H1 (cell line): ENCODE measurements around the gene IFNA7. TPM values are rescaled to one million over a fixed set of nuclear protein-coding genes. Genes with fewer than 3 reads are reported as not detected.

Experiments
- CTCF ChIA-PET: fragments of 300-600 bp; sonication (Branson Sonifier 250); formaldehyde crosslinking; loops from one replicate; lab custom pipeline; 2021; ENCODE audit not compliant: partially characterized antibody; lab: Charles Lee
- POLR2A ChIA-PET: fragments of 300-600 bp; sonication (Branson Sonifier 250); formaldehyde crosslinking; loops from one replicate; lab custom pipeline; 2021; ENCODE audit warnings: inconsistent platforms; ENCODE audit not compliant: partially characterized antibody; lab: Charles Lee
- DNase-seq, 2 experiments: peaks; one replicate each; pipeline versions ENCODE4 v3.0.0 to v3.0.0-alpha.2; 2010 to 2022; ENCODE audit warnings: low spot score in 2 of 2, low read depth in 1 of 2, mixed read lengths in 1 of 2
- FAIRE-seq: peaks from 2 replicates; lab custom pipeline; 2011; peaks lifted over from hg19 to GRCh38; lab: Jason Lieb, UNC
- H2AFZ ChIP-seq: 2 replicates; pipeline ENCODE4 v1.8.1; 2012; ENCODE audit warnings: low read length, inconsistent platforms
- H2AK5ac ChIP-seq: 2 replicates; pipeline ENCODE4 v1.6.1; 2013; ENCODE audit warnings: low read depth, low read length
- H2BK120ac ChIP-seq: replicated peaks from 2 replicates; pipeline ENCODE3; 2013; ENCODE audit warnings: low read depth, low read length, inconsistent platforms
- H2BK12ac ChIP-seq: 2 replicates; pipeline ENCODE4 v1.6.1; 2013; ENCODE audit warnings: low read depth, low read length
- H2BK15ac ChIP-seq: 2 replicates; pipeline ENCODE4 v1.6.1; 2013; ENCODE audit warnings: low read length
- H2BK20ac ChIP-seq: 2 replicates; pipeline ENCODE4 v1.6.1; 2013; ENCODE audit warnings: low read length
- H2BK5ac ChIP-seq: 2 replicates; pipeline ENCODE4 v1.6.1; 2013; ENCODE audit warnings: low read depth, low read length
- H3K14ac ChIP-seq: 2 replicates; pipeline ENCODE4 v1.6.1; 2013; ENCODE audit warnings: inconsistent platforms; ENCODE audit not compliant: insufficient read length
- H3K18ac ChIP-seq: 2 replicates; pipeline ENCODE4 v1.6.1; 2013; ENCODE audit warnings: low read length; ENCODE audit errors: extremely low read depth
- H3K23ac ChIP-seq: 2 replicates; pipeline ENCODE4 v1.6.1; 2013; ENCODE audit warnings: inconsistent platforms; ENCODE audit not compliant: insufficient read length
- H3K23me2 ChIP-seq: 2 replicates; pipeline ENCODE4 v1.6.1; 2013; ENCODE audit warnings: low read depth, low read length
- H3K27ac ChIP-seq: 2 replicates; pipeline ENCODE4 v1.6.1; 2011; ENCODE audit warnings: low read depth, low read length, inconsistent platforms
- H3K27me3 ChIP-seq, 4 experiments: replicated peaks in 1 of 4; 1 replicate in 1 of 4; 2 replicates in 3 of 4; pipeline versions ENCODE4 v1.6.1 to v1.8.1; 2011 to 2013; ENCODE audit warnings: low read length in 3 of 4, mild to moderate bottlenecking in 3 of 4, inconsistent platforms in 2 of 4, mixed read lengths in 2 of 4, moderate library complexity in 1 of 4; ENCODE audit not compliant: control insufficient read depth in 3 of 4, insufficient read depth in 3 of 4; ENCODE audit errors: extremely low read depth in 1 of 4
- H3K36me3 ChIP-seq, 4 experiments: 2 replicates each; pipeline versions ENCODE4 v1.6.1 to v1.8.1; 2011 to 2013; ENCODE audit warnings: mild to moderate bottlenecking in 4 of 4, low read length in 3 of 4, moderate library complexity in 2 of 4, control low read depth in 1 of 4, inconsistent platforms in 1 of 4; ENCODE audit not compliant: insufficient read depth in 4 of 4, control insufficient read depth in 2 of 4
- H3K4ac ChIP-seq: replicated peaks from 2 replicates; pipeline ENCODE3; 2013; ENCODE audit warnings: low read length, low read depth, mixed read lengths, inconsistent platforms; ENCODE audit not compliant: insufficient read length
- H3K4me1 ChIP-seq, 4 experiments: replicated peaks in 1 of 4; 1 replicate in 1 of 4; 2 replicates in 3 of 4; pipeline versions ENCODE4 v1.6.1 to v1.8.1; 2011 to 2013; ENCODE audit warnings: low read length in 3 of 4, inconsistent platforms in 2 of 4, mixed read lengths in 1 of 4; ENCODE audit not compliant: insufficient read depth in 4 of 4, control insufficient read depth in 3 of 4
- H3K4me2 ChIP-seq, 2 experiments: 2 replicates each; pipeline versions ENCODE4 v1.6.1 to v1.8.1; 2011 to 2013; ENCODE audit warnings: low read depth in 2 of 2, low read length in 2 of 2, control low read depth in 1 of 2, inconsistent platforms in 1 of 2, mild to moderate bottlenecking in 1 of 2; ENCODE audit not compliant: insufficient read depth in 1 of 2
- H3K4me3 ChIP-seq, 4 experiments: fragments of 200-600, 300-600 bp in 1 of 4; sonication (generic), shearing (Covaris generic), sonication (Bioruptor Twin) in 1 of 4; 2 replicates each; pipeline versions ENCODE4 v1.5.1 to v1.8.1; 2011 to 2016; ENCODE audit warnings: low read length in 4 of 4, low read depth in 3 of 4, control low read depth in 2 of 4, inconsistent platforms in 2 of 4, mild to moderate bottlenecking in 2 of 4, mixed read lengths in 1 of 4, moderate library complexity in 1 of 4; ENCODE audit not compliant: insufficient read depth in 2 of 4; ENCODE audit errors: extremely low read depth in 1 of 4
- H3K56ac ChIP-seq: replicated peaks from 2 replicates; pipeline ENCODE3; 2013; ENCODE audit warnings: low read depth, mild to moderate bottlenecking, mixed read lengths, low read length, inconsistent platforms; ENCODE audit not compliant: insufficient read length
- H3K79me1 ChIP-seq: 2 replicates; pipeline ENCODE4 v1.6.1; 2013; ENCODE audit warnings: low read depth, low read length, control low read depth
- H3K79me2 ChIP-seq, 2 experiments: 2 replicates each; pipeline versions ENCODE4 v1.6.1 to v1.8.1; 2012 to 2013; ENCODE audit warnings: low read length in 2 of 2, mild to moderate bottlenecking in 2 of 2, inconsistent platforms in 1 of 2; ENCODE audit not compliant: insufficient read depth in 2 of 2, control insufficient read depth in 1 of 2
- H3K9ac ChIP-seq, 4 experiments: replicated peaks in 1 of 4; 1 replicate in 1 of 4; 2 replicates in 3 of 4; pipeline versions ENCODE4 v1.6.1 to v1.8.1; 2011 to 2013; ENCODE audit warnings: low read depth in 3 of 4, low read length in 3 of 4, control low read depth in 2 of 4, mild to moderate bottlenecking in 2 of 4, moderate library complexity in 2 of 4, inconsistent platforms in 1 of 4; ENCODE audit errors: extremely low read depth in 1 of 4
- H3K9me3 ChIP-seq, 2 experiments: 2 replicates each; pipeline versions ENCODE4 v1.6.1 to v1.8.1; 2012 to 2013; ENCODE audit warnings: mild to moderate bottlenecking in 2 of 2, moderate library complexity in 2 of 2, control low read depth in 1 of 2, inconsistent platforms in 1 of 2, low read depth in 1 of 2, low read length in 1 of 2, mixed read lengths in 1 of 2; ENCODE audit not compliant: insufficient read depth in 2 of 2
- H4K20me1 ChIP-seq, 2 experiments: replicated peaks in 1 of 2; 2 replicates each; pipeline versions ENCODE3 to v1.8.1; 2011 to 2013; ENCODE audit warnings: inconsistent platforms in 2 of 2, low read length in 2 of 2, mild to moderate bottlenecking in 1 of 2; ENCODE audit not compliant: insufficient read depth in 2 of 2, control insufficient read depth in 1 of 2
- H4K5ac ChIP-seq: 2 replicates; pipeline ENCODE4 v1.6.1; 2013; ENCODE audit warnings: low read length, low read depth, mixed read lengths, inconsistent platforms; ENCODE audit not compliant: insufficient read length
- H4K8ac ChIP-seq: 2 replicates; pipeline ENCODE4 v1.8.0; 2013; ENCODE audit warnings: mild to moderate bottlenecking, moderate library complexity, low read length, inconsistent platforms; ENCODE audit not compliant: insufficient read depth; ENCODE audit errors: extremely low read depth
- H4K91ac ChIP-seq: replicated peaks from 2 replicates; pipeline ENCODE3; 2013; ENCODE audit warnings: low read length, mixed read lengths, inconsistent platforms; ENCODE audit not compliant: insufficient read length
- BRCA1 ChIP-seq: IDR thresholded peaks from 2 replicates; pipeline ENCODE4 v1.6.1; 2012; ENCODE audit warnings: low read depth, low read length, improper control_type of control experiment
- CBX5 ChIP-seq: fragments of 300-800, 300-1000 bp; sonication (generic); IDR thresholded peaks from 2 replicates; pipeline ENCODE4 v1.7.1; 2016; ENCODE audit warnings: antibody characterized with exemption, low read length, low read depth
- CHD2 ChIP-seq: IDR thresholded peaks from 2 replicates; pipeline ENCODE4 v1.6.1; 2012; ENCODE audit warnings: low read length, improper control_type of control experiment
- FOSL1 ChIP-seq: IDR thresholded peaks from 2 replicates; pipeline ENCODE4 v1.6.1; 2011; ENCODE audit warnings: mild to moderate bottlenecking, low read depth, low read length, moderate library complexity; ENCODE audit not compliant: insufficient read depth
- POLR2AphosphoS5 ChIP-seq: IDR thresholded peaks from 2 replicates; pipeline ENCODE4 v1.6.1; 2011; ENCODE audit warnings: low read depth, low read length
- WGBS, 2 experiments: shearing (Covaris generic) in 1 of 2; methylation state at CpG; one replicate each; pipeline versions ENCODE4 v1.1.6 to v1.1.7; 2013 to 2015; ENCODE audit warnings: low lambda C conversion rate in 2 of 2, mixed read lengths in 2 of 2, inconsistent platforms in 1 of 2, low coverage in 1 of 2, missing lambda C conversion rate in 1 of 2; ENCODE audit not compliant: insufficient replicate concordance in 2 of 2, insufficient coverage in 1 of 2, insufficient read length in 1 of 2; ENCODE audit errors: extremely low coverage in 1 of 2, missing lambda C conversion rate in 1 of 2; 5-methylcytosine and 5-hydroxymethylcytosine counted together
- polyA plus RNA-seq, 7 experiments: library from polyadenylated mRNA; depleted of rRNA in 3 of 7; stranded (reverse) in 5 of 7; unstranded in 2 of 7; fragments of >200 nt in 5 of 7; fragments of 200-250 nt in 2 of 7; gene quantifications; 1 replicate in 5 of 7; 2 replicates in 1 of 7; 4 replicates in 1 of 7; pipeline versions ENCODE4 v1.2.1 to v1.2.3, GENCODE V29; 2011 to 2013; ENCODE audit warnings: missing spikeins in 2 of 7, mixed read lengths in 2 of 7
- total RNA-seq: library from RNA; stranded (reverse); fragmentation: NEBNext Ultra II Directional; extraction: Animal tissue kit (Norgen Biotek cat#: 25700); gene quantifications from 2 replicates; pipeline ENCODE4 v1.2.1, GENCODE V29; 2021

IFNA7 gene
- total and polyA plus RNA-seq, 2 of the 8 experiments (the other 6 are each of a cell fraction or from before 2014, with no cell fraction given) = not detected

DNA sequence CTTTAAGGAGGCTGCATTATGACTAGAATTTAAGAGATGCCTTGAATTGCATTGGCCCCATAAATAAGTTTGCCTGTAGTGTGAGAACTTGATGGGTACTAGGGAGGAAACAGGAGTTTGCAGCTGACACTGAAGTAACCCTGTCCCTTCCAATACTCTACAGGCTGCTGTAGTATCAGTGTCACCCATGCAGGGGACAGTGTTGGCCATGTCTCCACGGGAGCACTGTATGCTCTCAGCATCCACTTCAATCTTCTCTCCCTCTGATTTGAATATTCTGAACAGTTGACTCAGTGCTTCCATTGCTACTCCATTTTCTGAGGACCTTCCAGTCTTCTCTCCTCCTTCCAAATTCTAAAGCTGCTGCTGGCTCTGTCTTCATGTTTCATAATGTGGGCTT is 49.2 kb upstream of the IFNA7 start:
- no peak for TF ChIP-seq FOSL1
- TF ChIP-seq BRCA1 = no peak
- no peak for TF ChIP-seq CBX5
- no peak for TF ChIP-seq POLR2AphosphoS5
- no peak for TF ChIP-seq CHD2
- TF ChIP-seq, all 59 proteins: peak for 0
- H4K20me1 ChIP-seq = no peaks in the 10 kb centered on the region
- no peak overlapping the region for H2AFZ ChIP-seq
- no peak overlapping the region for H2AK5ac ChIP-seq
- no peak overlapping the region for H3K23ac ChIP-seq
- H3K14ac ChIP-seq = no peak overlapping the region
- H4K91ac ChIP-seq = no peak overlapping the region
- no peak overlapping the region for H2BK20ac ChIP-seq
- no peak for DNase-seq
- no peak overlapping the region for H4K8ac ChIP-seq
- POLR2A ChIA-PET = no interaction called here
- H3K27me3 ChIP-seq = no peaks in the 10 kb centered on the region; a peak in 1 of 7 replicates
- no peak for FAIRE-seq
- H3K9ac ChIP-seq = no peak overlapping the region
- H4K5ac ChIP-seq = no peak overlapping the region
- no peak overlapping the region for H3K18ac ChIP-seq
- no peaks in the 10 kb centered on the region for H3K36me3 ChIP-seq
- H3K79me1 ChIP-seq = no peaks in the 10 kb centered on the region
- no peak overlapping the region for H3K27ac ChIP-seq
- H3K9me3 ChIP-seq = no peaks in the 10 kb centered on the region
- H3K79me2 ChIP-seq = no peaks in the 10 kb centered on the region
- no peak overlapping the region for H3K4ac ChIP-seq
- H3K56ac ChIP-seq = no peak overlapping the region
- peak overlapping the region in 1 of 2 experiments; percentile 16; a peak in 1 of 4 replicates for H3K4me2 ChIP-seq
- CTCF ChIA-PET = interaction anchor here (0.6 to 5.4 kb wide), 21 partner anchors 10 to 203 kb away, joined by 3 to 53 read pairs (median 6); partner anchors contain the start of genes IFNA14 and KLHL9
- H3K23me2 ChIP-seq = no peaks in the 10 kb centered on the region
- H3K4me3 ChIP-seq = no peak overlapping the region
- no peak overlapping the region for H2BK15ac ChIP-seq
- 74% methylated on average over 1 of the region's 1 CpG; no CpG with 5 or more reads in 1 of the 2 experiments for WGBS, 2 experiments
- H2BK12ac ChIP-seq = no peak overlapping the region
- peaks cover 0 to 7% (median 3%) of the 10 kb centered on the region in 4 experiments; a peak in 3 of 7 replicates for H3K4me1 ChIP-seq
- H2BK5ac ChIP-seq = no peak overlapping the region
- no peak overlapping the region for H2BK120ac ChIP-seq
